ENCODE data around the gene ECD.
A peak's percentile ranks its signal among the peaks of the same experiment; 100 is the strongest.
"Not testable (repeated sequence)": the region's sequence is repeated elsewhere in the genome, so short reads cannot be mapped to it uniquely, and the experiment has no call there.

Gene ECD

DNA sequence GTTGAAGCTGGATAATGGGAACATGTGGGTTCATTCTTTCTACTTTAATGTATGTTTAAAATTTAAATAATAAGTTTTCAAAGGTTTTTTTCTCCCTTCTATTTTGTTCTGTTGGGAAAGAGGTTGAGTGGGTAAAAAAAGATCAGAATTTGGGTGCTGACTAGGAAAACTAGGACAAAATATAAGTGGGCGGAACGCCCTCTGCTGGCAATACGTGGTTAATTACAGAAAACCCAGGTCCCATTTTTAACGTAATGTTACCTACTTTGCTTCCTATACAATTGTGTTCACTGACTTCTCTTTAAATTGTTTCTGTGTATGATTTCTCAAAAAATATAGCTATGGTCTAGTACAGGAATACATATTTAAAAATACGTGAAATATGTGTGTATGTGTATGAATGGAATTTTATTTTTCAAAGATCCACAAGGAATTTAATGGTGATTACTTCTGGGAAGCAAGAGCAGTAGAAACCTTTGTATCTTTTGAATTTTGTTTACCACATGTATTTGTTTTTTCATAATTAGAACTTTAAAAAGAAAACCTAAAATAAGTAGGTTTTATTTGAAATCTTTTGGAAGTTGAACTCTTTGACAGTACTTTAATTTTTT is 8.7 kb downstream of the ECD start:
- DNase-seq (ENCODE audit: low read depth) = peak; percentile 29

DNA sequence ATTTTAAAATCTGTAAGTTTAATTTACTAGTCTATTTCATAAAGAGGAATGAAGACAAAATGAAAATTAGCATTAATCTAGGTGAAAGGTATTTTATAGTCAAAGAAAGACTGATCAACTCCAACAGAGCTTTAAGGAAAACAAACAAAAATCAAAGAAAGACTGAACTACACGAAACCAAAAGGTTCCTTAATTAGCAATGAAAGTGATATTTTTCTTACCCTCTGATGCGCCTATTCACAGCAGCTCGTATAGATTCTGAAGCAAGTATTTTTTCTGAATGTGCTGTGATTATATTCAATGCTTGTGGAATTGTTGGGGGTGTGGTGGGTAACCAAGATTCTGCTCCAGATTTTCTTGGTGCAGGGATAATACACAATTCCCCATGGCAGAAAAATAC is 11.8 kb downstream of the ECD start:
- DNase-seq (ENCODE audit: low read depth) = no peak

GRCh38 chr10:73152009-73152408 is 15.8 kb downstream of the ECD start:
- no peak for DNase-seq (ENCODE audit: low read depth)

DNA sequence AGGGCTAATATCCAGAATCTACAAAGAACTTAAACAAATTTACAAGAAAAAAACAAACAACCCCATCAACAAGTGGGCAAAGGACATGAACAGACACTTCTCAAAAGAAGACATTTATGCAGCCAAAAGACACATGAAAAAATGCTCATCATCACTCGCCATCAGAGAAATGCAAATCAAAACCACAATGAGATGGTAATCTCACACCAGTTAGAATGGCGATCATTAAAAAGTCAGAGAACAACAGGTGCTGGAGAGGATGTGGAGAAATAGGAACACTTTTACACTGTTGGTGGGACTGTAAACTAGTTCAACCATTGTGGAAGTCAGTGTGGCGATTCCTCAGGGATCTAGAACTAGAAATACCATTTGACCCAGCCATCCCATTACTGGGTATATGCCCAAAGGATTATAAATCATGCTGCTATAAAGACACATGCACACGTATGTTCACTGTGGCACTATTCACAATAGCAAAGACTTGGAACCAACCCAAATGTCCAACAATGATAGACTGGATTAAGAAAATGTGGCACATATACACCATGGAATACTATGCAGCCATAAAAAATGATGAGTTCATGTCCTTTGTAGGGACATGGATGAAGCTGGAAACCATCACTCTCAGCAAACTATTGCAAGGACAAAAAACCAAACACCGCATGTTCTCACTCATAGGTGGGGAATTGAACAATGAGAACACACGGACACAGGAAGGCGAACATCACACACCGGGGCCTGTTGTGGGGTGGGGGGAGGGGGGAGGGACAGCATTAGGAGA is 17.0 kb downstream of the ECD start:
- DNase-seq (ENCODE audit: low read depth) = not testable (repeated sequence)

GRCh38 chr10:73141603-73142002 is 26.2 kb downstream of the ECD start:
- no peak for DNase-seq (ENCODE audit: low read depth)

- DNase-seq (ENCODE audit: low read depth) = no peak
These were observed 28.6 kb downstream of the ECD start for GRCh38 chr10:73139251-73139650.

DNA sequence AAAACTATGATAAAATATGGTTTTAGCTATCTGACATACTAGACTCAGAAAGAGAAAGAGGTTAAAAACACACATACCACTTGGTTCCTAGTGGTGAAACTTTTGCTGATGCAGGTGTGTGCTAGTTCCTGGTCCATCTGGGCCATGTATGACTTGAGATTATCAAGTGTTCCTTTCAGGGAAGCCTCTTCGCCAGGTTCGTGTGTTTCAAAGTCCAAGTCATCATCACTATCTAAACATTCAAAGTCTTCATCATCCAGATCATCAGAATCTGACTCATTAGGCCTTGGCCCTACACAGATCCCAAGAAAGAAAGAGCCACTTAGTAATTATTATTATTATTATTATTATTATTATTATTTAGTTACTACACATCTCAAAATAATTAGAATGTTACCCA is 31.2 kb downstream of the ECD start:
- DNase-seq (ENCODE audit: low read depth) = no peak

GRCh38 chr10:73134727-73135126 is 33.1 kb downstream of the ECD start:
- DNase-seq (ENCODE audit: low read depth) = no peak

DNA sequence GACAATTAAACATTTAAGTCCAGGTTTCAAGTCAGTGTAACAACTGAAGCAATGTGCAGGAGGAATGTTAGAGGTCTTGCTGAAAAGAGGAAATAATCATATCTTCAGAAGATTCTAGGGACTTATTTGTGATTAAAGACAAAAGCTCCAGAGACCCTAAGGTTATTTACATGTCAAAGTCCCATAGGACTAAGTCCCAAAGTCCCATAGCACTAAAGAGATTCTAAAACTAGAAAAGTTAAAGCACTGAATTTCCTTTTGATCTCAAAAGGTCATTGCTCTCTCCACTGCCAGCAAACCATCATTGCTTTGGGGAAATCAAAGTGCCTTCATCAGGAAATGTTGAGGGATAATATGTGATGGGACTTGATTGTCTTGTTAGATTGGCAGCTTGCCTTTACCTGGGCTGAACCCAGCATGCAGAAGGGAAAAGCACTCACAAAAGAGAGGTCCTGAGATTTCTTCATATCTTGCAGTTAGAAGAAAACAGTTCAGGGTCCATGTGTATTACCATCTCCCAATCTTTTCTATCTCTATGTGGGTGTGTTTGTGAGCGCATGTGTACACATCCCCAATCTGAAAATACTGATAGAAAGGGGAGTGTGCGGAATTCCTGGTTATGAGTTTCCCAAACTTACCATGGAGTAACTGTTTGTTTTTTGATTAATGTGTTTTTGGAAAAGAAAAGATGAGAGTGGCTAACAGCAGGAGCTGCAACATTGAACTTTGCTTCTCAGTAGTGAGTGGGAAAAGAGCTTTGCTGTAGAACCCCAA is 35.7 kb downstream of the ECD start:
- DNase-seq (ENCODE audit: low read depth) = no peak

- no peak for DNase-seq (ENCODE audit: low read depth)
These were observed 36.5 kb downstream of the ECD start for GRCh38 chr10:73131301-73131700.

GRCh38 chr10:73126343-73126742 is 41.5 kb downstream of the ECD start:
- DNase-seq (ENCODE audit: low read depth) = no peak

DNA sequence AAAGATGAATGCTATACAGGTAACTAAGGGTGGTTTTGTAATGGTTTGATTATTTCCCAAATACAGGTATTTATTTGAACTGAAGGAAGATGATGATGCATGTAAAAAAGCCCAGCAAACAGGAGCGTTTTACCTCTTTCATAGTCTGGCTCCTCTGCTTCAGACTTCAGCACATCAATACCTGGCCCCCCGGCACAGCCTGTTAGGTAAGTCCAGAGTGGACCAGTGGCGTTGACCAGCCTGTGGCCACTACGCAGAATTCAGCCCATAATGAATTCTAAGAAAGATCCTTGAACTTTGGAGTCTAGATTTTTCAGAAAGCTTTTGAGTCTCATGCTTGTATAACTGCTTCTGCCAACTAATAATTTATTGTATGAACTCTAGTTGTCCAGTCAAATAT is 47.9 kb downstream of the ECD start:
- no peak for DNase-seq (ENCODE audit: low read depth)

GRCh38 chr10:73119457-73119856 is 48.4 kb downstream of the ECD start:
- DNase-seq (ENCODE audit: low read depth) = no peak

DNA sequence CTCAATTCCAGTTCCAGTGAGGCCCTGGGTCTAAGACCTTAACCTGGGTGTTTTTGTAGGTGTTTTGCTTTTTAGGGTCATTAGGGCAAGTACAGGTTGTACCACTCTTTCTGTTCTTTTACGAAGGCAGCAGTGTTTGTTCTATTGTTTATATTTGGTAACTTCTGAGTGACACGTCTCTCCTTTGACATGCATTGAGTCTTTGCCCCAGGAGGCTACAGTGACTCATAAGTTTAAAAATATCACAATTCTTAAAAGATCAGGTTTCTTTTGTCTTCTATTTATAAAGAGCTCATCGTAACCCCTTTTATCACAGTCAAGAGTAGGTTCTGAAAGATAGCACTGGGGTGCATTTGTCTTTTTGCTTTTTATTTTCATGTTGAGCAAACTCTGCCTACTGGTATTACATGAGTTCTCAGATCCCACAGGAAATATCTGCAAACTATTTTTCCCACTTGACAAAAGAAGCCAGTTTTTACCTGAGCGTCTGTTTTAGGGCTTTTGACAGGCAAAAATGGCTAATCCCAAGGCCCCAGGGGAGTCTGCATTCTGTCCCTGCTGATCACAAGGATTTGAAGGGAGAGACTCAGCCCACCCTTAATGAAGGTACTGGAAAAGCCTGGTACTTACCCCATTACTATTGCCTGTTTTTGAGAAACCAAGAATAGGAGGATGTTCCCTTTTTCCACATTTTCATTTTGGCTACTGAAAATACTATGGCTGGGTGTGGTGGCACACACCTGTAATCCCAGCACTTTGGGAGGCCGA is 49.6 kb downstream of the ECD start:
- DNase-seq (ENCODE audit: low read depth) = no peak

- no peak for DNase-seq (ENCODE audit: low read depth)
These were observed 51.8 kb downstream of the ECD start for GRCh38 chr10:73116017-73116416.

GRCh38 chr10:73113551-73113950 is 54.3 kb downstream of the ECD start:
- DNase-seq (ENCODE audit: low read depth) = no peak

DNA sequence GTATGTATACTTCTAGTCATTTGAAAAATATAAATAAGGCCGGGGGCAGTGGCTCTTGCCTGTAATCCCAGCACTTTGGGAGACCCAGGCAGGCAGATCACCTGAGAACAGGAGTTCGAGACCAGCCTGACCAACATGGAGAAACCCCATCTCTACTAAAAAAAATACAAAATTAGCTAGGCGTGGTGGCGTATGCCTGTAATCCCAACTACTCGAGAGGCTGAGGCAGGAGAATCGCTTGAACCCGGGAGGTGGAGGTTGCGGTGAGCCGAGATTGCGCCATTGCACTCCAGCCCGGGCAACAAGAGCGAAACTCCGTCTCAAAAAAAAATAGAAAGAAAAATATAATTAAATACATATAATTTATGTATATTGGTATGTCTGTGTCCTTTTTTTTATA is 55.8 kb downstream of the ECD start:
- DNase-seq (ENCODE audit: low read depth) = not testable (repeated sequence)

DNA sequence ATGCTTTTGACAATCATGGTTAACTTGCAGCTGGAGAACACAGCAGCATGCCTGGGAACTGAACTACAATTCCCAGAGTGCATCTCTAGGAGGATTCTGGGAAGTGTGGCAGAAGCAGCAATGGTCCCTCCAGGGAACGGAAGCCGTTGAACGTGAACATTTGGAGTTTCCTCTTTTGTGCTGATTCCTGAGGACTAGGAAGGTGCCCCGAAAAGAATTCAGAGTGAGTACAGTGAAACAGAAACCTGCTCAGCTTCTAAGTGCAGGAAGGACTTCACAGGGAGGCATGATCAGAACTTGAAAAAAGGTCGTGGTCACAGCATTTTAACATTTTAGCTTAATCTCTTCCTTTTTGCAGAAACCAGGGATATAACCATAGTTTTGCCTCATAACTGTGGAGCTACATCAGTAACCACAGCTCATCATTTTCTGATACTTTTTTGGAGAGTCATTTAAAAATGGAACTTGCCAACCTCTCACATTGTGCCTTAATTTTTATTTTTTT is 57.4 kb downstream of the ECD start, which contains the start of gene NUDT13:
NUDT13 (plus strand) TSS at position 111 of the 505 bp plus-strand sequence. CDS start 3,911 bp downstream, outside the sequence.
- peak; percentile 4 for DNase-seq (ENCODE audit: low read depth)

GRCh38 chr10:73109248-73109652 is 58.6 kb downstream of the ECD start:
- DNase-seq (ENCODE audit: low read depth) = not testable (repeated sequence)

DNA sequence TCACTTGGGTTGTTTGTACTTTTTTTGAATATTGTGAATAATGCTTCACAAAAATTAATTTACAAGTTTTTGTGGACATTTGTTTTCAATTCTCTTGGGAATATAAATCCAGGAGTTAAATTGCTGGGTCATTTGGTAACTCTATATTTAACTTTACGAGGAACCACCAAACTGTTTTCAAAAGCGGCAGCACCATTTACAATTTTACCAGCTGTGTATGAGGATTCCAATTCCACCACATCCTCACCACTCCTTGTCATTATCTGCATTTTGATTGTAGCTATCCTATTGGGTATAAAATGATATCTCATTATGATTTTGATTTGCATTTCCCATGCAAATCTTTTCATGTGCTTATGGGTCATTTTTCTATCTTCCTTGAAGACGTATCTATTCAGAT is 61.5 kb downstream of the ECD start:
- DNase-seq (ENCODE audit: low read depth) = no peak

- DNase-seq (ENCODE audit: low read depth) = no peak
These were observed 68.7 kb downstream of the ECD start for GRCh38 chr10:73099141-73099540.

GRCh38 chr10:73097305-73097670 is 70.5 kb downstream of the ECD start:
- DNase-seq (ENCODE audit: low read depth) = no peak

Measured in stimulated activated CD8-positive, alpha-beta memory T cell treated with anti-CD3 and anti-CD28 coated beads, Interleukin-4, amount 100 ng/mL, for 24 hours (primary cell).